22Rv1 (cell line): ENCODE results near the gene TMC7.
"Not testable (repeated sequence)": the region's sequence is repeated elsewhere in the genome, so short reads cannot be mapped to it uniquely, and the experiment has no call there.

Source experiments
- ZFX ChIP-seq: fragments of 450-650 bp; IDR thresholded peaks from 2 replicates; pipeline ENCODE4 v1.6.1; 2017; ENCODE audit warnings: antibody characterized with exemption, borderline replicate concordance
- TF ChIP-seq, protein P1 (sequence below): fragments of 450-650 bp; IDR thresholded peaks from 2 replicates; pipeline ENCODE4 v1.5.1; 2017; ENCODE audit warnings: mild to moderate bottlenecking

DNA sequence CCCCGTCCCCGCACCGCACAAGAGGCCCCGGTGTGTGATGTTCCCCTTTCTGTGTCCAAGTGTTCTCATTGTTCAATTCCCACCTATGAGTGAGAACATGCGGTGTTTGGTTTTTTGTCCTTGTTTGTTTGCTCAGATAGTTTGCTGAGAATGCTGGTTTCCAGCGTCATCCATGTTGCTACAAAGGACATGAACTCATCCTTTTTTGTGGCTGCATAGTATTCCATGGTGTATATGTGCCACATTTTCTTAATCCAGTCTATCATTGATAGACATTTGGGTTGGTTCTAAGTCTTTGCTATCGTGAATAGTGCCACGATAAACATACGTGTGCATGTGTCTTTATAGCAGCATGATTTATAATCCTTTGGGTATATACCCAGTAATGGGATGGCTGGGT is 8.0 kb downstream of the TMC7 start:
- TF ChIP-seq, protein P1, sequence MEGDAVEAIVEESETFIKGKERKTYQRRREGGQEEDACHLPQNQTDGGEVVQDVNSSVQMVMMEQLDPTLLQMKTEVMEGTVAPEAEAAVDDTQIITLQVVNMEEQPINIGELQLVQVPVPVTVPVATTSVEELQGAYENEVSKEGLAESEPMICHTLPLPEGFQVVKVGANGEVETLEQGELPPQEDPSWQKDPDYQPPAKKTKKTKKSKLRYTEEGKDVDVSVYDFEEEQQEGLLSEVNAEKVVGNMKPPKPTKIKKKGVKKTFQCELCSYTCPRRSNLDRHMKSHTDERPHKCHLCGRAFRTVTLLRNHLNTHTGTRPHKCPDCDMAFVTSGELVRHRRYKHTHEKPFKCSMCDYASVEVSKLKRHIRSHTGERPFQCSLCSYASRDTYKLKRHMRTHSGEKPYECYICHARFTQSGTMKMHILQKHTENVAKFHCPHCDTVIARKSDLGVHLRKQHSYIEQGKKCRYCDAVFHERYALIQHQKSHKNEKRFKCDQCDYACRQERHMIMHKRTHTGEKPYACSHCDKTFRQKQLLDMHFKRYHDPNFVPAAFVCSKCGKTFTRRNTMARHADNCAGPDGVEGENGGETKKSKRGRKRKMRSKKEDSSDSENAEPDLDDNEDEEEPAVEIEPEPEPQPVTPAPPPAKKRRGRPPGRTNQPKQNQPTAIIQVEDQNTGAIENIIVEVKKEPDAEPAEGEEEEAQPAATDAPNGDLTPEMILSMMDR = not testable (repeated sequence)
- TF ChIP-seq ZFX = not testable (repeated sequence)
